ENCODE measurements around the gene EXOG. TPM values are rescaled to one million over a fixed set of nuclear protein-coding genes. Genes with fewer than 3 reads are reported as not detected.

EXOG gene
- total RNA-seq, 2 donors from 2014 or later = 6.4 to 12.4 TPM

- TF ChIP-seq POLR2A (IDR thresholded peaks at IDR 0.05) = no peak
- no peak for TF ChIP-seq POLR2AphosphoS5 (IDR thresholded peaks at IDR 0.05)
- TF ChIP-seq CTCF (IDR thresholded peaks at IDR 0.05) = no peak
- Histone ChIP-seq H3K4me1 (replicated peaks) (no peaks in the 10 kb centered on the region), H3K9me3 (no peaks in the 10 kb centered on the region), H3K36me3 (no peaks in the 10 kb centered on the region), H3K27ac (no peak overlapping the region), H3K27me3 (replicated peaks; ENCODE audit: insufficient read depth) (no peaks in the 10 kb centered on the region), H3K4me3 (no peak overlapping the region)
- DNase-seq (ENCODE audit: low spot score) = no peak
- 96% methylated on average over 7 of the region's 7 CpGs for WGBS
- intact Hi-C loops (cut with DNase I) = no loop called here
These were observed 65.0 kb downstream of the EXOG start for GRCh38 chr3:38560996-38561717.

GRCh38 chr3:38561746-38562466 is 65.8 kb downstream of the EXOG start:
- Histone ChIP-seq H3K27me3 (replicated peaks; ENCODE audit: insufficient read depth) (no peaks in the 10 kb centered on the region), H3K4me1 (replicated peaks) (no peaks in the 10 kb centered on the region), H3K36me3 (no peaks in the 10 kb centered on the region), H3K27ac (no peak overlapping the region), H3K9me3 (no peaks in the 10 kb centered on the region), H3K4me3 (no peak overlapping the region)
- intact Hi-C loops (cut with DNase I) = no loop called here
- 71% methylated on average over 8 of the region's 10 CpGs for WGBS
- no peak for DNase-seq (ENCODE audit: low spot score)
- TF ChIP-seq POLR2AphosphoS5 (IDR thresholded peaks at IDR 0.05) (no peak), POLR2A (IDR thresholded peaks at IDR 0.05) (no peak), CTCF (IDR thresholded peaks at IDR 0.05) (no peak)

GRCh38 chr3:38562467-38562925 is 66.4 kb downstream of the EXOG start:
- Histone ChIP-seq H3K9me3 (no peaks in the 10 kb centered on the region), H3K4me3 (no peak overlapping the region), H3K27ac (no peak overlapping the region), H3K36me3 (no peaks in the 10 kb centered on the region), H3K4me1 (replicated peaks) (no peaks in the 10 kb centered on the region), H3K27me3 (replicated peaks; ENCODE audit: insufficient read depth) (no peaks in the 10 kb centered on the region)
- TF ChIP-seq POLR2A (IDR thresholded peaks at IDR 0.05) = no peak
- no peak for TF ChIP-seq POLR2AphosphoS5 (IDR thresholded peaks at IDR 0.05)
- no peak for TF ChIP-seq CTCF (IDR thresholded peaks at IDR 0.05)
- intact Hi-C loops (cut with DNase I) = no loop called here
- 97% methylated on average over 6 of the region's 7 CpGs for WGBS
- DNase-seq (ENCODE audit: low spot score) = no peak

GRCh38 chr3:38563070-38563885 is 67.1 kb downstream of the EXOG start:
- no peaks in the 10 kb centered on the region for H3K27me3 ChIP-seq (replicated peaks; ENCODE audit: insufficient read depth)
- no peak for TF ChIP-seq POLR2A (IDR thresholded peaks at IDR 0.05)
- no peak for TF ChIP-seq CTCF (IDR thresholded peaks at IDR 0.05)
- TF ChIP-seq POLR2AphosphoS5 (IDR thresholded peaks at IDR 0.05) = no peak
- 93% methylated on average over 15 of the region's 15 CpGs for WGBS
- H3K4me1 ChIP-seq (replicated peaks) = no peaks in the 10 kb centered on the region
- H3K27ac ChIP-seq = no peak overlapping the region
- H3K4me3 ChIP-seq = no peak overlapping the region
- H3K9me3 ChIP-seq = no peaks in the 10 kb centered on the region
- intact Hi-C loops (cut with DNase I) = no loop called here
- no peak for DNase-seq (ENCODE audit: low spot score)
- no peaks in the 10 kb centered on the region for H3K36me3 ChIP-seq

Data from prostate gland (tissue), 2 donors.